Measurements from ENCODE around the gene ATP1A3. TPM values are rescaled to one million over a fixed set of nuclear protein-coding genes. Genes with fewer than 3 reads are reported as not detected.

ATP1A3 gene
- total RNA-seq, 2 experiments from 2014 or later, result 3.2 to 4.6 TPM

DNA sequence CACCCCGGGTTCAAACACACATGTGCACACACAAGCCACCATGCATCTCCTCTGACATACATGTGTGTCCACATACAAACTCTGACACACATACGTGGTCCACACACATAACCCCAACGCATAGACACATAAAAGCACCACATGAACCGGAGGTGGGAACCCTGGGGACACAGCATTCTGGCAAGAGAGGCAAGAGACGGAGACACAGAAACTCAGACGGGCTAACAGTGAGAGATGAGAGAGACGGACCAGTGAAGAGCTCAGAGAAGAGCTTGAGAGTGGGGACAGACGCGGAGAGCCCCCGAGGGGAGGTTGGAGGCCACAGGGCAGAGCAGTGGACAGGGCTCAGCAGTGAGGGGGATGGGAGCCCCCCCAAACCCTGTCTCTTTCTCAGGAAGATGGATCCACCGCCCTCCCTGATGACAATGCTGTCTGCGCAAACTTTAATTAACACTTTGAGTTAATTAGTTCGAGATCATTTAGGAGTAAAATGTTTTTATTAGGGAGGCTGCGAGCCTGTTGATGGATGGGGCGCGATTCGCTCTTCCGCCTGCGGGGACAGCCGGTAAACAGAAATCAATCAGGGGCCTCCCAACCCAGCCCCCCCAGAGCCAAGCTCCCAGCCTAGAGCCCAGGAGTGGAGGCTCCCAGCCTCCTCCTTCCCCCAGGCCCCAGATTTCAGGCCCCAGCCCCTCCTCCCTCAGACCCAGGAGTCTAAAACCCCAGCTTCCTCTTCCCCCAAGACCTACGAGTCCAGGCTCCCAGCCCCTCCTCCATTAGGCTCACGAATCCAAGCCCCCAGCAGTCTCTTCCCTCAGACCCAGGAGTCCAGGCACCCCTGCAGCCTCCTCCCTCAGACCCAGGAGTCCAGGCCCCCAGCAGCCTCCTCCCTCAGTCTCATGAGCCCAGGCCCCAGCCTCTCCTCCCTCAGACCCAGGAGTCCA is 56.2 kb downstream of the ATP1A3 start:
- peak overlapping the region; percentile 72 for H3K27ac Mint-ChIP-seq
- POLR2A ChIA-PET, result interaction anchor here (0.6 to 1.2 kb wide), 2 partner anchors 26 to 78 kb away, joined by 3 to 5 read pairs; partner anchors contain the start of gene RPS19
- no peaks in the 10 kb centered on the region for H3K36me3 Mint-ChIP-seq (ENCODE audit: low read depth)
- H3K27me3 Mint-ChIP-seq, result no peaks in the 10 kb centered on the region
- H3K9me3 Mint-ChIP-seq, result no peaks in the 10 kb centered on the region
- CTCF ChIA-PET, result interaction anchor here (0.9 to 1.8 kb wide), 3 partner anchors 8 to 64 kb away, joined by 4 to 5 read pairs (median 4); no protein-coding TSS in a partner anchor
- DNase-seq (no peak), ATAC-seq (ENCODE audit: poor library complexity) (no peak)
- intact Hi-C loops (cut with DNase I, micrococcal nuclease), result no loop called here
- peaks cover 53% of the 10 kb centered on the region for H3K4me1 Mint-ChIP-seq (ENCODE audit: low read depth)
- Histone ChIP-seq H3K27me3 (ENCODE audit: control insufficient read depth in 1 of 2, insufficient read depth in 2 of 2, low read length in 2 of 2) (peaks cover 0 to 3% of the 10 kb centered on the region in 2 experiments), H3K4me1 (ENCODE audit: insufficient read depth, low read length) (peaks cover 48% of the 10 kb centered on the region), H3K27ac (ENCODE audit: low read depth in 1 of 2, low read length in 2 of 2) (no peak overlapping the region), H3K36me3 (ENCODE audit: insufficient read depth, low read length) (no peaks in the 10 kb centered on the region), H3K9me3 (ENCODE audit: control insufficient read depth in 1 of 2, insufficient read depth in 1 of 2, low read length in 2 of 2) (no peaks in the 10 kb centered on the region), H3K4me3 (ENCODE audit: low read length) (no peak overlapping the region)
- peak overlapping the region; percentile 21 for H3K4me3 Mint-ChIP-seq
- TF ChIP-seq, protein P1, sequence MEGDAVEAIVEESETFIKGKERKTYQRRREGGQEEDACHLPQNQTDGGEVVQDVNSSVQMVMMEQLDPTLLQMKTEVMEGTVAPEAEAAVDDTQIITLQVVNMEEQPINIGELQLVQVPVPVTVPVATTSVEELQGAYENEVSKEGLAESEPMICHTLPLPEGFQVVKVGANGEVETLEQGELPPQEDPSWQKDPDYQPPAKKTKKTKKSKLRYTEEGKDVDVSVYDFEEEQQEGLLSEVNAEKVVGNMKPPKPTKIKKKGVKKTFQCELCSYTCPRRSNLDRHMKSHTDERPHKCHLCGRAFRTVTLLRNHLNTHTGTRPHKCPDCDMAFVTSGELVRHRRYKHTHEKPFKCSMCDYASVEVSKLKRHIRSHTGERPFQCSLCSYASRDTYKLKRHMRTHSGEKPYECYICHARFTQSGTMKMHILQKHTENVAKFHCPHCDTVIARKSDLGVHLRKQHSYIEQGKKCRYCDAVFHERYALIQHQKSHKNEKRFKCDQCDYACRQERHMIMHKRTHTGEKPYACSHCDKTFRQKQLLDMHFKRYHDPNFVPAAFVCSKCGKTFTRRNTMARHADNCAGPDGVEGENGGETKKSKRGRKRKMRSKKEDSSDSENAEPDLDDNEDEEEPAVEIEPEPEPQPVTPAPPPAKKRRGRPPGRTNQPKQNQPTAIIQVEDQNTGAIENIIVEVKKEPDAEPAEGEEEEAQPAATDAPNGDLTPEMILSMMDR (IDR thresholded peaks at IDR 0.05), result no peak

- no peak for ATAC-seq (ENCODE audit: poor library complexity)
- Histone ChIP-seq H3K36me3 (ENCODE audit: insufficient read depth, low read length) (no peaks in the 10 kb centered on the region), H3K9me3 (ENCODE audit: control insufficient read depth in 1 of 2, insufficient read depth in 1 of 2, low read length in 2 of 2) (no peaks in the 10 kb centered on the region), H3K27ac (ENCODE audit: low read depth in 1 of 2, low read length in 2 of 2) (no peak overlapping the region), H3K4me3 (ENCODE audit: low read length) (no peak overlapping the region), H3K27me3 (ENCODE audit: control insufficient read depth in 1 of 2, insufficient read depth in 2 of 2, low read length in 2 of 2) (peaks cover 0 to 3% of the 10 kb centered on the region in 2 experiments), H3K4me1 (ENCODE audit: insufficient read depth, low read length) (peaks cover 48% of the 10 kb centered on the region)
- peak overlapping the region; percentile 72 for H3K27ac Mint-ChIP-seq
- H3K9me3 Mint-ChIP-seq, result no peaks in the 10 kb centered on the region
- peak overlapping the region; percentile 8 for H3K4me3 Mint-ChIP-seq
- H3K4me1 Mint-ChIP-seq (ENCODE audit: low read depth), result peaks cover 53% of the 10 kb centered on the region
- H3K27me3 Mint-ChIP-seq, result no peaks in the 10 kb centered on the region
- intact Hi-C loops (cut with DNase I, micrococcal nuclease), result no loop called here
- POLR2A ChIA-PET, result interaction anchor here (1.2 kb wide), 1 partner anchor 25 kb away, joined by 5 read pairs; no protein-coding TSS in a partner anchor
- DNase-seq, result no peak
- no peaks in the 10 kb centered on the region for H3K36me3 Mint-ChIP-seq (ENCODE audit: low read depth)
- TF ChIP-seq, protein P1 (IDR thresholded peaks at IDR 0.05), result no peak
- CTCF ChIA-PET, result interaction anchor here (0.9 to 1.8 kb wide), 4 partner anchors 8 to 77 kb away, joined by 3 to 5 read pairs (median 4); partner anchors contain the start of gene RPS19
Measured at GRCh38 chr19:41936961-41937360, 57.1 kb downstream of the ATP1A3 start.

DNA sequence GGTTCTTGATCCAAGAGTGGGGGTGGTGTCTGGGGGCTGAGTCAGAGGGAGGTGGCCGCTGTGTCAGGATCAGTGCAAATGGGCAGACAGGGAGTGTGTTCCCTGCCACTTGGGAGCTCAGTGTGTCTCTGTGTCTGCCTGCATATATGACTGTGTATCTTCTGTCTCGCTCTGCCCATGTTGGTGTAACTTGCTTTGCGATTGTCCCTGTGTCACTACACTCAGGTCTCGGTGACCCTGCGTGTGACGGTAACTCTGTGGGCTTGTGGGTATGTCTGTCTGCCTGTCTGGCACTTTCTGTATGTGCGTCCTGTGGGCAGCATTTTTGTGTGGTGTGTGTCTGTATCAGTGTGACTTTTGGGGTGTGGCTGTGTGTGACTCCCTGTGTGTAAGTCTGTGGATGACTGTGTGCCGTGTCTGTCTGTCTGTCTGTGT is 57.6 kb downstream of the ATP1A3 start:
- Mint-ChIP-seq H3K4me3 (peak overlapping the region; percentile 8), H3K27me3 (no peaks in the 10 kb centered on the region), H3K9me3 (no peaks in the 10 kb centered on the region), H3K27ac (peak overlapping the region; percentile 72), H3K4me1 (ENCODE audit: low read depth) (peaks cover 50% of the 10 kb centered on the region), H3K36me3 (ENCODE audit: low read depth) (no peaks in the 10 kb centered on the region)
- H3K36me3 ChIP-seq (ENCODE audit: insufficient read depth, low read length), result no peaks in the 10 kb centered on the region
- peaks cover 0 to 3% of the 10 kb centered on the region in 2 experiments for H3K27me3 ChIP-seq (ENCODE audit: control insufficient read depth in 1 of 2, insufficient read depth in 2 of 2, low read length in 2 of 2)
- no peak overlapping the region for H3K27ac ChIP-seq (ENCODE audit: low read depth in 1 of 2, low read length in 2 of 2)
- ChIA-PET POLR2A (interaction anchor here (1.2 kb wide), 1 partner anchor 25 kb away, joined by 5 read pairs; no protein-coding TSS in a partner anchor), CTCF (interaction anchor here (1.2 to 1.8 kb wide), 2 partner anchors 63 to 76 kb away, joined by 3 to 5 read pairs; partner anchors contain the start of gene RPS19)
- peak in 7 of 14 experiments; percentile 39 to 83 (median 46) for DNase-seq
- peaks cover 48% of the 10 kb centered on the region for H3K4me1 ChIP-seq (ENCODE audit: insufficient read depth, low read length)
- TF ChIP-seq, protein P1 (IDR thresholded peaks at IDR 0.05), result no peak
- no peak overlapping the region for H3K4me3 ChIP-seq (ENCODE audit: low read length)
- peak; percentile 46 for ATAC-seq (ENCODE audit: poor library complexity)
- intact Hi-C loops (cut with DNase I, micrococcal nuclease), result no loop called here
- H3K9me3 ChIP-seq (ENCODE audit: control insufficient read depth in 1 of 2, insufficient read depth in 1 of 2, low read length in 2 of 2), result no peaks in the 10 kb centered on the region

Data from CD4-positive, alpha-beta T cell (primary cell).